ENCODE measurements around the gene ADAT3. TPM values are rescaled to one million over a fixed set of nuclear protein-coding genes. Genes with fewer than 3 reads are reported as not detected.

Gene ADAT3
- total and polyA plus RNA-seq, 2 donors (not counting 1 experiment from before 2014, with no cell fraction given): 0.42 to 1.7 TPM

DNA sequence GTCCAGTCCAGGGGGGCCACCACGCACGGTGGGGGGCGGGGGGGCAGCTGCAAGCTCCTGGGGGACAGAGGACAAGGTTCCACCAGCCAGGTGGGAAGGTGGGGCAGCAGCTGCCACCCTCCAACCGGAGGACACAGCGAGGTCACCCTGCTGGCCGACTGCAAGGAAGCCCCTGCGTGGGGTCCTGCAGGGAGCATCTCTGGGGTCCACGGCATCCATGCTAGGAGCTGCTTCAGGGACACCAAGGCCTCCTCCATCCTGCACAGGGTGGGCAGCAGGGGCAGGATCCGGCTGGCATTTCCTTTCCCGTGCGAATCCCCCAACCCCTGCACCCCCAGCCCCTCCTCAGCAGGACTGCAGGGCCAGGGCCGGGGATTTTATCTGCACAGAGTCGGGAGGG is 33.6 kb upstream of the ADAT3 start:
- Histone ChIP-seq H3K27me3 (ENCODE audit: control insufficient read depth, insufficient read depth, low read length) (no peaks in the 10 kb centered on the region), H3K4me3 (replicated peaks in 1 of 4; ENCODE audit: control extremely low read depth in 1 of 4, insufficient read depth in 1 of 4, low read depth in 3 of 4, low read length in 4 of 4) (no peak overlapping the region), H3K4me2 (ENCODE audit: extremely low read depth, insufficient read depth, low read length) (no peak overlapping the region), H3K4me1 (ENCODE audit: control insufficient read depth, extremely low read depth, insufficient read depth, low read length) (peaks cover 9% of the 10 kb centered on the region), H2AFZ (ENCODE audit: low read length) (no peak overlapping the region), H3K9ac (ENCODE audit: insufficient read depth, low read length) (no peak overlapping the region), H3K27ac (ENCODE audit: insufficient read depth, low read length) (no peak overlapping the region), H3K79me2 (ENCODE audit: control insufficient read depth, insufficient read depth, low read length) (peaks cover 45% of the 10 kb centered on the region), H4K20me1 (ENCODE audit: control insufficient read depth, extremely low read depth, insufficient read depth, low read length) (no peaks in the 10 kb centered on the region), H3K9me3 (ENCODE audit: control insufficient read depth, insufficient read depth, low read depth, low read length) (no peaks in the 10 kb centered on the region), H3K36me3 (ENCODE audit: control insufficient read depth, insufficient read depth, low read length) (peaks cover 12% of the 10 kb centered on the region)
- DNase-seq (ENCODE audit: low read depth in 2 of 2): no peak
- TF ChIP-seq CTCF (conservative IDR thresholded peaks at IDR 0.05 in 1 of 2, IDR thresholded peaks at IDR 0.05 in 1 of 2; ENCODE audit: low read depth in 1 of 2, low read length in 2 of 2) (no peak), EZH2 (IDR thresholded peaks at IDR 0.05; ENCODE audit: low read length, missing control alignments) (no peak)

GRCh38 chr19:1872807-1873523 is 32.2 kb upstream of the ADAT3 start:
- Histone ChIP-seq H3K79me2 (ENCODE audit: control insufficient read depth, insufficient read depth, low read length) (peaks cover 45% of the 10 kb centered on the region), H3K9ac (ENCODE audit: insufficient read depth, low read length) (peak overlapping the region; percentile 14), H3K36me3 (ENCODE audit: control insufficient read depth, insufficient read depth, low read length) (peaks cover 12% of the 10 kb centered on the region)

More at GRCh38 chr19:1872807-1873523, 32.2 kb upstream of the ADAT3 start:
- peaks cover 9% of the 10 kb centered on the region for H3K4me1 ChIP-seq (ENCODE audit: control insufficient read depth, extremely low read depth, insufficient read depth, low read length)
- DNase-seq (ENCODE audit: low read depth in 2 of 2): no peak
- peak overlapping the region in 2 of 4 experiments; percentile 1 to 95 for H3K4me3 ChIP-seq (replicated peaks in 1 of 4; ENCODE audit: control extremely low read depth in 1 of 4, insufficient read depth in 1 of 4, low read depth in 3 of 4, low read length in 4 of 4)
- no peaks in the 10 kb centered on the region for H3K27me3 ChIP-seq (ENCODE audit: control insufficient read depth, insufficient read depth, low read length)
- no peaks in the 10 kb centered on the region for H4K20me1 ChIP-seq (ENCODE audit: control insufficient read depth, extremely low read depth, insufficient read depth, low read length)
- no peak for TF ChIP-seq CTCF (conservative IDR thresholded peaks at IDR 0.05 in 1 of 2, IDR thresholded peaks at IDR 0.05 in 1 of 2; ENCODE audit: low read depth in 1 of 2, low read length in 2 of 2)
- TF ChIP-seq EZH2 (IDR thresholded peaks at IDR 0.05; ENCODE audit: low read length, missing control alignments): no peak
- peak overlapping the region; percentile 98 for H3K27ac ChIP-seq (ENCODE audit: insufficient read depth, low read length)
- no peak overlapping the region for H2AFZ ChIP-seq (ENCODE audit: low read length)
- H3K4me2 ChIP-seq (ENCODE audit: extremely low read depth, insufficient read depth, low read length): peak overlapping the region; percentile 100
- H3K9me3 ChIP-seq (ENCODE audit: control insufficient read depth, insufficient read depth, low read depth, low read length): no peaks in the 10 kb centered on the region
